ENCODE results near the gene EXOSC2.

The EXOSC2 gene

DNA sequence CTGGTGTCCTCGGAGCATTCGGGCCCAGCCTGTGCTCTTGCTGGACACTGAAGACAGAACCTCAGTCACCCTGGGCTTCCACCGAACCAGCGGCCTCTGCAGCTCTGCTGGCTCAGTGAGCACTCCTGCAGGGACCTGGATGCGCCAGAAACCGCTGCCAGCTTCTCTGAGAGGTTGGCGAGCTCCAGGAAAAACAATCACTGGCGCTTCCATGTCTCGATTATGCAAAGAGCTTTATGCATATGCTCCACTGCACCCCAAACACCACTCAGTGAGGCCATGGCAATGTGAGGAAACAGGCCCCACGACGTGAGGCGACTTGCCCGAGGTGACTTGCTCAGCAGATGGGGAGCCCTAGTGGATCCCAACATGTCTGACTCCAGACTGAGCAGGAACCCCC is 18.2 kb upstream of the EXOSC2 start:
- H4K8ac ChIP-seq (ENCODE audit: low read length), result no peak overlapping the region
- WGBS, result 93% methylated on average over 13 of the region's 13 CpGs
- no peak overlapping the region for H3K23ac ChIP-seq (ENCODE audit: low read length in 2 of 2)
- peak overlapping the region; percentile 85 for H2BK15ac ChIP-seq (ENCODE audit: low read depth, poor library complexity, severe bottlenecking)
- H3K18ac ChIP-seq (ENCODE audit: low read depth in 1 of 2, low read length in 2 of 2), result no peak overlapping the region
- no peaks in the 10 kb centered on the region for H3K36me3 ChIP-seq (ENCODE audit: control insufficient read depth in 1 of 2, insufficient read depth in 2 of 2, low read depth in 1 of 2, low read length in 2 of 2)
- no peak overlapping the region for H2BK120ac ChIP-seq (ENCODE audit: low read depth, low read length)
- H3K9me3 ChIP-seq (ENCODE audit: control insufficient read depth, low read length), result no peaks in the 10 kb centered on the region
- H3K4ac ChIP-seq (ENCODE audit: low read depth in 1 of 2, low read length in 2 of 2), result no peak overlapping the region
- no peak overlapping the region for H3K14ac ChIP-seq (ENCODE audit: low read length in 2 of 2)
- H2AFZ ChIP-seq (ENCODE audit: low read depth, low read length), result no peak overlapping the region
- no peak overlapping the region for H3K27ac ChIP-seq (ENCODE audit: low read length, poor library complexity, severe bottlenecking)
- no peak overlapping the region for H2BK12ac ChIP-seq (ENCODE audit: low read length in 2 of 2)
- no peak overlapping the region for H3K4me3 ChIP-seq (ENCODE audit: insufficient read depth in 1 of 2, low read depth in 1 of 2, low read length in 2 of 2)
- no peak overlapping the region for H2BK5ac ChIP-seq (ENCODE audit: low read depth, low read length, poor library complexity, severe bottlenecking)
- H2AK5ac ChIP-seq (ENCODE audit: low read length, severe bottlenecking), result no peak overlapping the region
- H3K4me1 ChIP-seq (ENCODE audit: control insufficient read depth, insufficient read depth, low read depth, low read length), result no peaks in the 10 kb centered on the region
- no peak for DNase-seq
- H3K79me1 ChIP-seq (replicated peaks; ENCODE audit: low read length, poor library complexity, severe bottlenecking), result no peaks in the 10 kb centered on the region
- H3K9ac ChIP-seq (ENCODE audit: low read length), result no peak overlapping the region
- peaks cover 16 to 39% of the 10 kb centered on the region in 2 experiments for H3K27me3 ChIP-seq (ENCODE audit: control insufficient read depth in 1 of 2, insufficient read depth in 1 of 2, low read length in 2 of 2)
- no peak overlapping the region for H4K91ac ChIP-seq (ENCODE audit: low read length)
- no peak overlapping the region for H3K4me2 ChIP-seq (ENCODE audit: low read length, poor library complexity, severe bottlenecking)

DNA sequence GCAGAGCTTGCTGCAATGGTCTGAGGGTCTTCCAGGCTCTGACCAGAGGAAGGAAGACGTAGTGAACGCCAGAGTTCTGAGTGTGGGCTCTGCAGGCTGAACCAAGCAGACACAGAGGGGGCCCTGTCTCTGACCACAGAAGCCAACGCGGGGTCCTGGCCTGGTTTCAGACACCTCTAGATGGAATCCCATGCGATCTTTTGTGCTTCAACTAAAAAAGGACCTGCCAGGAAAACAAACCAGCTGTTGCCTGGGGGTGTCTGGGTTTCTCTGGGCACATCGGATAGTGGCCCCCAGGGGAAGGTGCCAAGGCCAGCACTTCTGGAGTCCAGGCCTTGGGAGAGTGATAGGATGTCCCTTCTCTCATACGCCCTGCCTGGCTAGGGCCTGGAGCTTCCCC is 16.3 kb upstream of the EXOSC2 start:
- Histone ChIP-seq H2BK12ac (ENCODE audit: low read length in 2 of 2) (no peak overlapping the region), H3K4me1 (ENCODE audit: control insufficient read depth, insufficient read depth, low read depth, low read length) (peaks cover 10% of the 10 kb centered on the region), H2AK5ac (ENCODE audit: low read length, severe bottlenecking) (no peak overlapping the region), H3K4me3 (ENCODE audit: insufficient read depth in 1 of 2, low read depth in 1 of 2, low read length in 2 of 2) (no peak overlapping the region), H3K9me3 (ENCODE audit: control insufficient read depth, low read length) (no peaks in the 10 kb centered on the region), H3K36me3 (ENCODE audit: control insufficient read depth in 1 of 2, insufficient read depth in 2 of 2, low read depth in 1 of 2, low read length in 2 of 2) (no peaks in the 10 kb centered on the region), H3K14ac (ENCODE audit: low read length in 2 of 2) (no peak overlapping the region), H3K79me1 (replicated peaks; ENCODE audit: low read length, poor library complexity, severe bottlenecking) (no peaks in the 10 kb centered on the region), H4K8ac (ENCODE audit: low read length) (no peak overlapping the region), H3K23ac (ENCODE audit: low read length in 2 of 2) (no peak overlapping the region), H2BK5ac (ENCODE audit: low read depth, low read length, poor library complexity, severe bottlenecking) (no peak overlapping the region), H2AFZ (ENCODE audit: low read depth, low read length) (no peak overlapping the region), H3K27ac (ENCODE audit: low read length, poor library complexity, severe bottlenecking) (no peak overlapping the region), H3K27me3 (ENCODE audit: control insufficient read depth in 1 of 2, insufficient read depth in 1 of 2, low read length in 2 of 2) (peaks cover 20 to 42% of the 10 kb centered on the region in 2 experiments), H2BK120ac (ENCODE audit: low read depth, low read length) (no peak overlapping the region), H2BK15ac (ENCODE audit: low read depth, poor library complexity, severe bottlenecking) (no peak overlapping the region), H3K9ac (ENCODE audit: low read length) (no peak overlapping the region), H4K91ac (ENCODE audit: low read length) (no peak overlapping the region), H3K4ac (ENCODE audit: low read depth in 1 of 2, low read length in 2 of 2) (no peak overlapping the region), H3K18ac (ENCODE audit: low read depth in 1 of 2, low read length in 2 of 2) (no peak overlapping the region), H3K4me2 (ENCODE audit: low read length, poor library complexity, severe bottlenecking) (no peak overlapping the region)
- 84% methylated on average over 7 of the region's 7 CpGs for WGBS
- DNase-seq, result no peak

DNA sequence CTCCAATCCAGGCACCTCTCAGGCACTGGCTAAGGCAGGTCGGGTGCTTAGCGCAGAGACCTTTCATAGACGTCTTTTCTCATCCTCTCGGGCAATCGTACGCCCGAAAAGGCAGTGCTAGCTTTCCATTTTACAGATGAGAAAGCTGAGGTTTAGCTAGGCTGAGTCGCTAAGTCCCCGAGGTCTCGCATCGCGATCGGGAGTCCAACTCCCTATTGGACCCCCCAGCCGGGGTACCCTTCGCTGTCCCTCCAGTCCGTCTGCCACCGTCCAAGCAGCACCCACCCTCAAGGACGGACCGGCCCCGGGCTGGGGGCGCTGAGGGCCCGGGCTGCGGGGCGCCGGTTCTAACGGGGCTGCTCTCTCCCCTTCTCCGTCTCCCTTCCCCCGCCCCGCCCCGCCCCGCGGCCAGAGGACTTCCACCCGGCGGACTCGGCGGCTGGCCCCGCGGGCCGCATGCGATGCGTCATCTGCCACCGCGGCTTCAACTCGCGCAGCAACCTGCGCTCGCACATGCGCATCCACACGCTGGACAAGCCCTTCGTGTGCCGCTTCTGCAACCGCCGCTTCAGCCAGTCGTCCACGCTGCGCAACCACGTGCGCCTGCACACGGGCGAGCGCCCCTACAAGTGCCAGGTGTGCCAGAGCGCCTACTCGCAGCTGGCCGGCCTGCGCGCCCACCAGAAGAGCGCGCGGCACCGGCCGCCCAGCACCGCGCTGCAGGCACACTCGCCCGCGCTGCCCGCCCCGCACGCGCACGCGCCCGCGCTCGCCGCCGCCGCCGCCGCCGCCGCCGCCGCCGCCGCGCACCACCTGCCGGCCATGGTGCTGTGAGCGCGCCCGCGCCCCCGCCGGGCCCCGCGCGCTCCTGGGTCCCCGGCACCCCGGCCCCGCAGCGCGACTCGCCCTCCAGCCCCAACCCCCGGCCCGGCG is 12.5 kb upstream of the EXOSC2 start:
- no peaks in the 10 kb centered on the region for H3K36me3 ChIP-seq (ENCODE audit: control insufficient read depth in 1 of 2, insufficient read depth in 2 of 2, low read depth in 1 of 2, low read length in 2 of 2)
- H2AK5ac ChIP-seq (ENCODE audit: low read length, severe bottlenecking), result no peak overlapping the region
- H3K14ac ChIP-seq (ENCODE audit: low read length in 2 of 2), result no peak overlapping the region
- no peak overlapping the region for H4K91ac ChIP-seq (ENCODE audit: low read length)
- H4K8ac ChIP-seq (ENCODE audit: low read length), result peak overlapping the region; percentile 53
- peaks cover 5% of the 10 kb centered on the region for H3K9me3 ChIP-seq (ENCODE audit: control insufficient read depth, low read length)
- H3K4ac ChIP-seq (ENCODE audit: low read depth in 1 of 2, low read length in 2 of 2), result peak overlapping the region in 1 of 2 experiments; percentile 7
- 6% methylated on average over 80 of the region's 116 CpGs for WGBS
- peak overlapping the region; percentile 88 for H2AFZ ChIP-seq (ENCODE audit: low read depth, low read length)
- no peak overlapping the region for H2BK12ac ChIP-seq (ENCODE audit: low read length in 2 of 2)
- peak overlapping the region; percentile 58 for H3K9ac ChIP-seq (ENCODE audit: low read length)
- H3K79me1 ChIP-seq (replicated peaks; ENCODE audit: low read length, poor library complexity, severe bottlenecking), result no peaks in the 10 kb centered on the region
- H3K27me3 ChIP-seq (ENCODE audit: control insufficient read depth in 1 of 2, insufficient read depth in 1 of 2, low read length in 2 of 2), result peaks cover 20 to 36% of the 10 kb centered on the region in 2 experiments
- no peak overlapping the region for H2BK15ac ChIP-seq (ENCODE audit: low read depth, poor library complexity, severe bottlenecking)
- peak overlapping the region; percentile 61 for H2BK5ac ChIP-seq (ENCODE audit: low read depth, low read length, poor library complexity, severe bottlenecking)
- H3K23ac ChIP-seq (ENCODE audit: low read length in 2 of 2), result no peak overlapping the region
- H3K4me2 ChIP-seq (ENCODE audit: low read length, poor library complexity, severe bottlenecking), result peak overlapping the region; percentile 98
- H3K27ac ChIP-seq (ENCODE audit: low read length, poor library complexity, severe bottlenecking), result no peak overlapping the region
- peak overlapping the region in 1 of 2 experiments; percentile 56 for H3K18ac ChIP-seq (ENCODE audit: low read depth in 1 of 2, low read length in 2 of 2)
- H3K4me3 ChIP-seq (ENCODE audit: insufficient read depth in 1 of 2, low read depth in 1 of 2, low read length in 2 of 2), result peak overlapping the region; percentile 67 to 71
- H3K4me1 ChIP-seq (ENCODE audit: control insufficient read depth, insufficient read depth, low read depth, low read length), result peaks cover 13% of the 10 kb centered on the region
- H2BK120ac ChIP-seq (ENCODE audit: low read depth, low read length), result no peak overlapping the region
- peak; percentile 91 for DNase-seq

DNA sequence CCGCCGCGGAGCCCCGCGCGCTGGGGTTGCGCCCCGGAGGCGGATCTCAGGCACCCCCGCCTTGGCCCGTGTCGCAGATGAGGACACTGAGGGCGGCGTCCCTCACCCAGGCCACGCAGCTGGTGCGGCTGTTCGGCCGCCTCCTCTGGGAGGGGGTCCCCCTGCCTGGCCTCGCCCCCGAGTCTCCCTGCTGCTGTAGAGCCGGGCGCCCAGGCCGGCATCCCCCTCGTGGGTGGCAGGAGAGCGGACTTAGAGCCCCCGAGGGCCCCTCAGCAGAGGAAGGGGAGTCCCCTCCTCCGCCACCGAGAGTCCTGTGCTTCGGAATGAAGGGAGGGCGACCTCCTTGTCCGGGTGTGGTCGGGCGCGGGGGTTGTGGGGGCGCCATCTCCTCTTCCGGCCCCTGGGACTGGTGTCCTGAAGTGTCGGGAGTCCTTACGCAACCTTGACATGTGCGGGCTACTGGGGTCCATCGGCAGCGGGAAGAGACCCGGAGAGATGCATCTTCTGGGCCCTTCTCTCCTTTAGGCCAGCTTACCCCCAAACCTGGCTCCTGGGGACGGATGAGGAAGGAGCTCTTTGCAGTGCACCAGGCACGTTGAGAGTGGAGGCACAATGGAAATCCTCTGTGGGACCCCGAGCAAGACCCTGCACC is 11.7 kb upstream of the EXOSC2 start:
- peak overlapping the region in 1 of 2 experiments; percentile 45 for H3K23ac ChIP-seq (ENCODE audit: low read length in 2 of 2)
- H4K8ac ChIP-seq (ENCODE audit: low read length), result peak overlapping the region; percentile 21
- peak overlapping the region in 1 of 2 experiments; percentile 26 for H3K18ac ChIP-seq (ENCODE audit: low read depth in 1 of 2, low read length in 2 of 2)
- no peak overlapping the region for H2BK120ac ChIP-seq (ENCODE audit: low read depth, low read length)
- H2AK5ac ChIP-seq (ENCODE audit: low read length, severe bottlenecking), result no peak overlapping the region
- no peaks in the 10 kb centered on the region for H3K36me3 ChIP-seq (ENCODE audit: control insufficient read depth in 1 of 2, insufficient read depth in 2 of 2, low read depth in 1 of 2, low read length in 2 of 2)
- no peak overlapping the region for H4K91ac ChIP-seq (ENCODE audit: low read length)
- H2BK5ac ChIP-seq (ENCODE audit: low read depth, low read length, poor library complexity, severe bottlenecking), result no peak overlapping the region
- peak overlapping the region; percentile 86 for H2AFZ ChIP-seq (ENCODE audit: low read depth, low read length)
- H3K4me2 ChIP-seq (ENCODE audit: low read length, poor library complexity, severe bottlenecking), result peak overlapping the region; percentile 98
- H3K9me3 ChIP-seq (ENCODE audit: control insufficient read depth, low read length), result peaks cover 5% of the 10 kb centered on the region
- H3K9ac ChIP-seq (ENCODE audit: low read length), result no peak overlapping the region
- peaks cover 13% of the 10 kb centered on the region for H3K4me1 ChIP-seq (ENCODE audit: control insufficient read depth, insufficient read depth, low read depth, low read length)
- no peak overlapping the region for H3K4ac ChIP-seq (ENCODE audit: low read depth in 1 of 2, low read length in 2 of 2)
- under 1% methylated on average over 43 of the region's 45 CpGs for WGBS
- peak overlapping the region; percentile 55 for H2BK15ac ChIP-seq (ENCODE audit: low read depth, poor library complexity, severe bottlenecking)
- H3K4me3 ChIP-seq (ENCODE audit: insufficient read depth in 1 of 2, low read depth in 1 of 2, low read length in 2 of 2), result peak overlapping the region; percentile 67 to 71
- H3K27me3 ChIP-seq (ENCODE audit: control insufficient read depth in 1 of 2, insufficient read depth in 1 of 2, low read length in 2 of 2), result peaks cover 20 to 36% of the 10 kb centered on the region in 2 experiments
- DNase-seq, result no peak
- H3K27ac ChIP-seq (ENCODE audit: low read length, poor library complexity, severe bottlenecking), result no peak overlapping the region
- H3K79me1 ChIP-seq (replicated peaks; ENCODE audit: low read length, poor library complexity, severe bottlenecking), result no peaks in the 10 kb centered on the region
- no peak overlapping the region for H2BK12ac ChIP-seq (ENCODE audit: low read length in 2 of 2)
- H3K14ac ChIP-seq (ENCODE audit: low read length in 2 of 2), result no peak overlapping the region

All from mesenchymal stem cell (in vitro differentiated cells and primary cell).